Measurements from ENCODE around the gene SCUBE2. TPM values are rescaled to one million over a fixed set of nuclear protein-coding genes. Genes with fewer than 3 reads are reported as not detected.

Gene SCUBE2
- total RNA-seq, 4 donors from 2014 or later, result 4.6 to 20.0 (median 10.9) TPM

DNA sequence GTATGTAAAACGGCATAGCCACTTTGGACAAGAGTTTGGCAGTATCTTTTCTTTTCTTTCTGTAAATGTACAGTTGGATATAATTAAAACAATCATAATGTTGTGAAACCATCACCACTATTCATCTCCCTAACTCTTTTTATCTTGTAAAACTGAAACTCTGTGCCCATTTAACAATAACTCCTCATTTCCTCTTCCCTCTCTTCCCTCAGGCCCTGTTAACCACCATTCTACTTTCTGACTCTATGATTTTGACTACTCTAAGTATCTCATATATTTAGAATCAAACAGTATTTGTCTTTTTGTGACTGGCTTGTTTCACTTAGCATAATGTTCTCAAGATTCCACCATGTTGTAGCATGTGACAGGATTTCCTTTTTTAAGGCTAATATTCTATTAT, 10.2 kb downstream of the SCUBE2 start:
- H3K4me3 ChIP-seq, result no peak overlapping the region
- H3K36me3 ChIP-seq, result no peaks in the 10 kb centered on the region
- peaks cover 0 to 12% (median 7%) of the 10 kb centered on the region in 4 donors for H3K4me1 ChIP-seq
- in situ Hi-C loops (cut with MboI; ENCODE audit: low pct_ligation_motif_present in 1 of 4, low pct_unique_long_range_greater_than_20kb in 1 of 4, low sequenced_read_pairs in 3 of 4), result no loop called here
- H3K9me3 ChIP-seq, result no peaks in the 10 kb centered on the region
- TF ChIP-seq EP300 (IDR thresholded peaks at IDR 0.05; ENCODE audit: low read depth) (no peak), POLR2A (IDR thresholded peaks at IDR 0.05) (no peak), POLR2AphosphoS5 (IDR thresholded peaks at IDR 0.05) (no peak)
- TF ChIP-seq, protein P1, sequence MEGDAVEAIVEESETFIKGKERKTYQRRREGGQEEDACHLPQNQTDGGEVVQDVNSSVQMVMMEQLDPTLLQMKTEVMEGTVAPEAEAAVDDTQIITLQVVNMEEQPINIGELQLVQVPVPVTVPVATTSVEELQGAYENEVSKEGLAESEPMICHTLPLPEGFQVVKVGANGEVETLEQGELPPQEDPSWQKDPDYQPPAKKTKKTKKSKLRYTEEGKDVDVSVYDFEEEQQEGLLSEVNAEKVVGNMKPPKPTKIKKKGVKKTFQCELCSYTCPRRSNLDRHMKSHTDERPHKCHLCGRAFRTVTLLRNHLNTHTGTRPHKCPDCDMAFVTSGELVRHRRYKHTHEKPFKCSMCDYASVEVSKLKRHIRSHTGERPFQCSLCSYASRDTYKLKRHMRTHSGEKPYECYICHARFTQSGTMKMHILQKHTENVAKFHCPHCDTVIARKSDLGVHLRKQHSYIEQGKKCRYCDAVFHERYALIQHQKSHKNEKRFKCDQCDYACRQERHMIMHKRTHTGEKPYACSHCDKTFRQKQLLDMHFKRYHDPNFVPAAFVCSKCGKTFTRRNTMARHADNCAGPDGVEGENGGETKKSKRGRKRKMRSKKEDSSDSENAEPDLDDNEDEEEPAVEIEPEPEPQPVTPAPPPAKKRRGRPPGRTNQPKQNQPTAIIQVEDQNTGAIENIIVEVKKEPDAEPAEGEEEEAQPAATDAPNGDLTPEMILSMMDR (IDR thresholded peaks at IDR 0.05), result no peak
- H3K27me3 ChIP-seq, result no peaks in the 10 kb centered on the region
- WGBS, 2 donors (ENCODE audit: low coverage in 1 of 2), result 74 to 100% methylated on average over 1 of the region's 1 CpG
- no peak overlapping the region for H3K27ac ChIP-seq
- intact Hi-C loops (cut with DNase I; ENCODE audit: low total_unique reads), result no loop called here
- no peak for DNase-seq

DNA sequence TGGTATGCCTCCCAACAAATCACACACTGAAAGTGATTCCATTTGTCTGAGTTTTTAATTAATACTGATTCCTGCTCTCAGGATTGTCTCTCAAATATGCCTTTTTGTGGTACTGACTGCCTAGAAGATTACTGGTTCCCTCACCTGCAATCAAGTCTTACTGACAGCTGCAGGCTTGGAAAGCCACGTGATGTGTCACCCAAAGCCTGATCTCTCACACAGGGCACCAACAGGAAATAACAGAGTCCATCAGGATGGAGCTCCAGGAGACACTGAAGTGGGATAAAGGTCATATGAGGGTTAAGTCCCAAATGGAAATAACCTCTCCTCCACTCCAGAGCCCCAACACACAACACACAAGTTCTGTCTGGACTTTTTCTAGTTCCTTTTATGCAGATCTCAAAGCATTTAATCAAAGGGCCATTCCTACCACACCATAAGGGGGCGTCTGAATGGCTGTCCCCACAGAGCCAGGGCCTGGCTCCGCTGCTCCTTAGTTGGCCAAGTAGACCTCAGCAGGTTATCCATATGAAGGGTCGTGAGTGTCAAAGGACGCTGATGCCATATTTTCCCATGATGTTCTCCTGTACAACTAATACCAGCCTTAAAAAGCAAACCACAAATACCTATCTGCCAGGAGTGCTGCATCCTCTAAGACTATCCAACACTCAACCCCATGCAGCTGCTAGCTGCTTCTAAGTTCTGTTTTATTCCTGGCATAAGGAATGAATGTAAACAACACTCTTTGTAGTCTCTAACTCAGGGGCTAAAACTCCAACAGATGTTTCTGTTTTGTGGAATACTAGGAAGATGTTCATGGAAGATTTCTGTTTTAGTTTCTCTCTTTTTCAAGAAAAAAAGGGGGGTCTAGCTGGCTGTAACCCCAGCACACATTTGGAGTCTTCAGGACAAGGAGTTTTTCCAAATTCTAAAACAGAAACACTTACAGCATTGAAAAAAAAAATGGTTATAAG, 13.0 kb downstream of the SCUBE2 start:
- Histone ChIP-seq H3K27ac (no peak overlapping the region), H3K4me3 (no peak overlapping the region), H3K36me3 (no peaks in the 10 kb centered on the region), H3K27me3 (no peaks in the 10 kb centered on the region), H3K4me1 (peaks cover 0 to 12% (median 8%) of the 10 kb centered on the region in 4 donors), H3K9me3 (no peaks in the 10 kb centered on the region)
- TF ChIP-seq POLR2AphosphoS5 (IDR thresholded peaks at IDR 0.05), result no peak
- TF ChIP-seq, protein P1 (IDR thresholded peaks at IDR 0.05), result no peak
- no peak for DNase-seq
- intact Hi-C loops (cut with DNase I; ENCODE audit: low total_unique reads) (no loop called here), in situ Hi-C loops (cut with MboI; ENCODE audit: low pct_ligation_motif_present in 1 of 4, low pct_unique_long_range_greater_than_20kb in 1 of 4, low sequenced_read_pairs in 3 of 4) (no loop called here)
- 56% methylated on average over 5 of the region's 5 CpGs; no CpG with 5 or more reads in 1 of the 2 donors for WGBS, 2 donors (ENCODE audit: low coverage in 1 of 2)

DNA sequence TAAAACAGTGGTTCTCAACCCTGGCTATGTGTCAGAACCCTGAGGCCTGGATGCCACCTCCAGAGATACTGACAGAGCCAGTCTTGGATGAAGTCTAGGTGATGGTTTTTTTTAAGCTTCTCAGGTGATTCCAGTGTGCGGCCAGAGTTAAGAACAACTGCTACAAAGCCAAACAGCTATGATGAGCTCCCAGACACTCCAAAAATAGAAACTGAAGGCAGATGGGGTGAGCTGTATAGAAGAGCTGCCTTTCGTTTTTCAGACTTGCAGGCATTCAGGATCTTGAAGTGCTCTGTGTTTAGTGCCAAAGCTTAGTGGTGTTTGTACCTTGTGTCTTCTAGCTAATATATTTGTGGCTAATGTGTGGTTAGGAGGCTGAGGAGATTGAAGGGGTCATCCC, 14.2 kb downstream of the SCUBE2 start:
- in situ Hi-C loops (cut with MboI; ENCODE audit: low pct_ligation_motif_present in 1 of 4, low pct_unique_long_range_greater_than_20kb in 1 of 4, low sequenced_read_pairs in 3 of 4), result no loop called here
- H3K4me3 ChIP-seq, result no peak overlapping the region
- no peak for TF ChIP-seq EP300 (IDR thresholded peaks at IDR 0.05; ENCODE audit: low read depth)
- TF ChIP-seq, protein P1 (IDR thresholded peaks at IDR 0.05), result no peak
- no peak for TF ChIP-seq POLR2AphosphoS5 (IDR thresholded peaks at IDR 0.05)
- no peak for TF ChIP-seq POLR2A (IDR thresholded peaks at IDR 0.05)
- no peak for DNase-seq
- peak overlapping the region in 2 of 4 donors; percentile 47 to 51 for H3K27ac ChIP-seq
- H3K36me3 ChIP-seq, result no peaks in the 10 kb centered on the region
- intact Hi-C loops (cut with DNase I; ENCODE audit: low total_unique reads), result no loop called here
- 64% methylated on average over 2 of the region's 2 CpGs; no CpG with 5 or more reads in 1 of the 2 donors for WGBS, 2 donors (ENCODE audit: low coverage in 1 of 2)
- peaks cover 0 to 12% (median 8%) of the 10 kb centered on the region in 4 donors for H3K4me1 ChIP-seq
- no peaks in the 10 kb centered on the region for H3K9me3 ChIP-seq
- no peaks in the 10 kb centered on the region for H3K27me3 ChIP-seq

DNA sequence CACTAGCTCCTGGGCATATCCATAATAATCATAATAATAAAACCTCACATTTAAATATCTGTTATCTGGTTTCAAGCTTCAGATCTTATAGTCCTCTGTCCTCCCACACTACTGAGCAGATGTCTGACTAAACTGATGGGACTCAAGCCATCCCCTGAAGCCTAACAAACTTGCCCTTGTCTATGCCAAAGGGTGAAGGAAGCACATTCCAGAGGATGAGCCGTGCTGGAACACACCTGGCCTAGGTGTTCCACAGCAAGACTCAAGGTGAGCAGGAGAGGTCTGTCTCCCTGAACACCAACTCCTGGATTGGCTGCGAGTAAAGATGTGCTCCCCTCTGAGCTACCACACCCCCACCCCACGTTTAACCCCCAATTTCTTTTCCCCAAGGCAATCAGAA, 14.7 kb downstream of the SCUBE2 start:
- Histone ChIP-seq H3K27ac (peak overlapping the region in 2 of 4 donors; percentile 47 to 51), H3K27me3 (no peaks in the 10 kb centered on the region), H3K36me3 (no peaks in the 10 kb centered on the region), H3K4me1 (peaks cover 0 to 12% (median 8%) of the 10 kb centered on the region in 4 donors), H3K4me3 (no peak overlapping the region), H3K9me3 (no peaks in the 10 kb centered on the region)
- intact Hi-C loops (cut with DNase I; ENCODE audit: low total_unique reads) (no loop called here), in situ Hi-C loops (cut with MboI; ENCODE audit: low pct_ligation_motif_present in 1 of 4, low pct_unique_long_range_greater_than_20kb in 1 of 4, low sequenced_read_pairs in 3 of 4) (no loop called here)
- TF ChIP-seq, protein P1 (IDR thresholded peaks at IDR 0.05), result no peak
- no peak for TF ChIP-seq POLR2AphosphoS5 (IDR thresholded peaks at IDR 0.05)
- TF ChIP-seq POLR2A (IDR thresholded peaks at IDR 0.05), result no peak
- TF ChIP-seq EP300 (IDR thresholded peaks at IDR 0.05; ENCODE audit: low read depth), result no peak
- WGBS, 2 donors (ENCODE audit: low coverage in 1 of 2), result 55% methylated on average over 3 of the region's 3 CpGs; no CpG with 5 or more reads in 1 of the 2 donors
- DNase-seq, result no peak

All from transverse colon (tissue), 4 donors.